ENCODE measurements around the gene GSC2. TPM values are rescaled to one million over a fixed set of nuclear protein-coding genes. Genes with fewer than 3 reads are reported as not detected.

The GSC2 gene
- total RNA-seq, 3 donors from 2014 or later (not counting 1 experiment from before 2014, with no cell fraction given), result not detected

DNA sequence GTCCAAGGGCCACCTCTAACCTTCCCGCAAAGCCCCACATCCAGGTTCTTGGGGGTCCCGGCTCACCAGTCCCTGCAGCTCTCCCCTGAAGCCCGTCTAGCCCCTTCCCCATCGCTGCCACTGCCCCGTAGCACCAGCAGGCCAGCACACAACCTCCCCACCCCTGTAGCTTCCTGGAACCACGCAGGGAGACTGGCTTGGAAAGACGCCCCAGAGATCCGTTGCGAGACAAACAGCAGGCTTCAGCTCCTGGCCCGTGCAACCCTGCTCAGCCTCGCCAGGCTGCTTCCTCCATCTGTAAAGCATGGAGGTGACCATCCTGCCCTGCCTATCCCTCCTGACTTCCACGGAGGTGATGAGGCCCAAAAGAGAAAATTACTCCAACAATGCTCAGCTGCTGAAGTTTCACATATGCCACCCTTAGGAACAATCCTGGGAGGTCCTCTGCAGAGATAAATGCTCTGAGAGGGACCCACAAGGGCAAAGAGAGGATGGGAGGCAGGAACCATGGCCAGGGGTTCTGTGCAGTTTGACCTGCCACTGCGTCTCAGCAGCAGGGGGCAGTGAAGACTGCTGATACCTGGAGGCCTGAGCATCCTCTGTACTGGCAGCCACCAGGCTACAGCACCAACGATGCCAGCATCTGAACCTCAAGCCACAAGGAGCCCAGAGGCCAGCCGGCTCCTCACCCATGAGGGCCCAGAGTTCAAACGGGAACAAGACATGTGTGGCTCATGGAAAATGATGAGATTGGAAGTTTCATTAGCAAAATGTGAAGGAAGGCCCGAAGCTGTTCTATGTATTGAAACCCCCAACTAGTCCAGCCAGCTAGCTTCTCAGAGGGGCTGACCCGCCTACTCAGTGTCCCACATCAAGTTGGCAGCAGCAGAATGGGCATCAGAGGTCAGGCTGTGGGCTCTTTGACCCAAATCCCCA, 44.0 kb downstream of the GSC2 start:
- H3K36me3 Mint-ChIP-seq, result no peaks in the 10 kb centered on the region
- H3K4me3 Mint-ChIP-seq, result no peak overlapping the region
- intact Hi-C loops (cut with micrococcal nuclease), result no loop called here
- H3K27ac ChIP-seq (ENCODE audit: low read length), result no peak overlapping the region
- TF ChIP-seq, protein P1, sequence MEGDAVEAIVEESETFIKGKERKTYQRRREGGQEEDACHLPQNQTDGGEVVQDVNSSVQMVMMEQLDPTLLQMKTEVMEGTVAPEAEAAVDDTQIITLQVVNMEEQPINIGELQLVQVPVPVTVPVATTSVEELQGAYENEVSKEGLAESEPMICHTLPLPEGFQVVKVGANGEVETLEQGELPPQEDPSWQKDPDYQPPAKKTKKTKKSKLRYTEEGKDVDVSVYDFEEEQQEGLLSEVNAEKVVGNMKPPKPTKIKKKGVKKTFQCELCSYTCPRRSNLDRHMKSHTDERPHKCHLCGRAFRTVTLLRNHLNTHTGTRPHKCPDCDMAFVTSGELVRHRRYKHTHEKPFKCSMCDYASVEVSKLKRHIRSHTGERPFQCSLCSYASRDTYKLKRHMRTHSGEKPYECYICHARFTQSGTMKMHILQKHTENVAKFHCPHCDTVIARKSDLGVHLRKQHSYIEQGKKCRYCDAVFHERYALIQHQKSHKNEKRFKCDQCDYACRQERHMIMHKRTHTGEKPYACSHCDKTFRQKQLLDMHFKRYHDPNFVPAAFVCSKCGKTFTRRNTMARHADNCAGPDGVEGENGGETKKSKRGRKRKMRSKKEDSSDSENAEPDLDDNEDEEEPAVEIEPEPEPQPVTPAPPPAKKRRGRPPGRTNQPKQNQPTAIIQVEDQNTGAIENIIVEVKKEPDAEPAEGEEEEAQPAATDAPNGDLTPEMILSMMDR (IDR thresholded peaks at IDR 0.05), result no peak
- no peaks in the 10 kb centered on the region for H3K27me3 Mint-ChIP-seq (ENCODE audit: low read depth in 2 of 2)
- peak; percentile 48 to 62 (median 58) for ATAC-seq
- H3K27ac Mint-ChIP-seq, result peak overlapping the region; percentile 80 to 84
- H3K4me1 ChIP-seq (ENCODE audit: control insufficient read depth, insufficient read depth, low read length), result peaks cover 36% of the 10 kb centered on the region
- peaks cover 57 to 65% of the 10 kb centered on the region in 2 donors for H3K4me1 Mint-ChIP-seq
- no peaks in the 10 kb centered on the region for H3K27me3 ChIP-seq (ENCODE audit: control insufficient read depth, insufficient read depth, low read length)
- DNase-seq, result peak; percentile 25 to 75
- WGBS (ENCODE audit: insufficient coverage), result 78% methylated on average over 18 of the region's 18 CpGs
- no peaks in the 10 kb centered on the region for H3K9me3 ChIP-seq (ENCODE audit: control insufficient read depth, insufficient read depth, low read length)
- H3K36me3 ChIP-seq (ENCODE audit: control insufficient read depth, insufficient read depth, low read length), result no peaks in the 10 kb centered on the region
- H3K9me3 Mint-ChIP-seq, result no peaks in the 10 kb centered on the region
- no peak overlapping the region for H3K4me3 ChIP-seq (ENCODE audit: low read length)

DNA sequence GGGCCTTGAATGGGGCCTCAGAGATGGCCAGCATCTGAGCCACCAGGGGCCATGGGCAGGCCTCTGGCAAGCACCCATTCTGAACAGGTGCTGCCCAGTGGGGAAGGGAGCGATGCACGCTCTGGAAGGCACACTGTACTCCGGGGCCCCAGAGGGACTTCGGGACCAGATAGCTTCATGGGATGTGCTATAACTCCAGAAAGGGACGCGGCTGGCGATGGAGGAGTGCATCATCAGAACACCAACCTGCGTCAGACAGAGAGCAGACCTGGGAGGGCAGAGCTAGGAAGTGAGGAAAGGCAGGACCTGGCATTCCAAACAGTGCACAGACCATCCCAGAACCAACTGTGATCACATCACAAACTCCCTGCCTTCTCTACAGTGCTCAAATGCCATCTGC, 44.6 kb downstream of the GSC2 start:
- TF ChIP-seq, protein P1 (IDR thresholded peaks at IDR 0.05), result no peak
- H3K4me1 ChIP-seq (ENCODE audit: control insufficient read depth, insufficient read depth, low read length), result peaks cover 34% of the 10 kb centered on the region
- ATAC-seq (no peak), DNase-seq (no peak)
- no peak overlapping the region for H3K4me3 ChIP-seq (ENCODE audit: low read length)
- Mint-ChIP-seq H3K9me3 (no peaks in the 10 kb centered on the region), H3K4me3 (no peak overlapping the region), H3K27me3 (ENCODE audit: low read depth in 2 of 2) (no peaks in the 10 kb centered on the region), H3K4me1 (peaks cover 52 to 59% of the 10 kb centered on the region in 2 donors), H3K27ac (peak overlapping the region in 1 of 2 donors; percentile 80), H3K36me3 (no peaks in the 10 kb centered on the region)
- H3K27me3 ChIP-seq (ENCODE audit: control insufficient read depth, insufficient read depth, low read length), result no peaks in the 10 kb centered on the region
- no peaks in the 10 kb centered on the region for H3K36me3 ChIP-seq (ENCODE audit: control insufficient read depth, insufficient read depth, low read length)
- intact Hi-C loops (cut with micrococcal nuclease), result no loop called here
- no peaks in the 10 kb centered on the region for H3K9me3 ChIP-seq (ENCODE audit: control insufficient read depth, insufficient read depth, low read length)
- H3K27ac ChIP-seq (ENCODE audit: low read length), result no peak overlapping the region
- WGBS (ENCODE audit: insufficient coverage), result 97% methylated on average over 8 of the region's 8 CpGs

DNA sequence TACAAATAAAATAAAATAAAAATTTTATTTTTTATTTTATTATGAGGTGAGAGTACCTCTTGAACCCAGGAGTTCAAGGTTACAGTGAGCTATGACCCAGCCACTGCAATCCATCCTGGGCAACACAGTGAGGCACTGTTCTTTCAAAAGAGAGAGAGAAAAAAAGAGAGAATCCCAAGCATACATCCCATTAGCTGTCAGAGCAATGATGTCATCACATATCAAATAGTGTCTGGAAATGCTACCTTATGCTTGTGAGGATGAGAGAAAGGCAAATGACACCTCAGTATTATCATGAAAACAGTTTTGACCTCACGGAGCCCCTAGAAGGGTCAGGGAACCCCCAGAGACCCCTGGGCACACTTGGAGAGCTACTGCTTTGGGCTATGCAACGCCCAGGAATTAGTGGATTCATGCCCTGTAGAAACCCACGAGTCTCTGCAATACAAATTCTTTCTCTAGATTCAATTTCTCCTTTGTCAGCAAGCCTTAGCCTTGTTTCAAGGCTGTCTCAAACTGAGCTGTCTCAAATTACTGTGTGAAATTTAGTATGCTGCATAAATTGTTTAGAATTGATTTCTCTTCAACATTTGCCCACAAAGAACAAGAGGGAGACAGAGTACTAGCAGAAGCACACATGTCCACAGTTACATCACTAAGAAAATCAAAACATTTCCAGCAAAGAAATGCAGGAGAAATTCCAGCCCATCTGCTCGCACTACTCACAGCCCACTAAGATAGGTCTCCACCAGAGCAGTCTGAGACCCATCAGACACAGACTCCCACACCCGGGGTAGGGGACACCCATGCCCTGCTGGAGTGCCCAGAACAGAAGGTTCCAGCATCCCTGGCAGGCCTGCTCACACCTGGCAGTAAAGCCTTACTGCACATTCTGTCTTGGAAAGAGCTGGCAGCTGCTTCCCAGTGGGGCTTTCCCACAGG, 45.9 kb downstream of the GSC2 start:
- Mint-ChIP-seq H3K4me1 (peaks cover 40 to 51% of the 10 kb centered on the region in 2 donors), H3K9me3 (no peaks in the 10 kb centered on the region), H3K4me3 (no peak overlapping the region), H3K27ac (peak overlapping the region in 1 of 2 donors; percentile 80), H3K36me3 (no peaks in the 10 kb centered on the region), H3K27me3 (ENCODE audit: low read depth in 2 of 2) (no peaks in the 10 kb centered on the region)
- no peak overlapping the region for H3K27ac ChIP-seq (ENCODE audit: low read length)
- H3K36me3 ChIP-seq (ENCODE audit: control insufficient read depth, insufficient read depth, low read length), result no peaks in the 10 kb centered on the region
- intact Hi-C loops (cut with micrococcal nuclease), result no loop called here
- no peak for DNase-seq
- peaks cover 24% of the 10 kb centered on the region for H3K4me1 ChIP-seq (ENCODE audit: control insufficient read depth, insufficient read depth, low read length)
- no peak for ATAC-seq
- H3K9me3 ChIP-seq (ENCODE audit: control insufficient read depth, insufficient read depth, low read length), result no peaks in the 10 kb centered on the region
- no peak overlapping the region for H3K4me3 ChIP-seq (ENCODE audit: low read length)
- H3K27me3 ChIP-seq (ENCODE audit: control insufficient read depth, insufficient read depth, low read length), result no peaks in the 10 kb centered on the region
- WGBS (ENCODE audit: insufficient coverage), result 89% methylated on average over 5 of the region's 5 CpGs
- TF ChIP-seq, protein P1 (IDR thresholded peaks at IDR 0.05), result no peak

Data from natural killer cell (primary cell).